GM19238 (cell line): Measurements from ENCODE around the gene PANK3.
"Not testable (repeated sequence)": the region's sequence is repeated elsewhere in the genome, so short reads cannot be mapped to it uniquely, and the experiment has no call there.

Experiments used
- DNase-seq: peaks from one replicate; pipeline ENCODE4 v3.0.0; 2011; ENCODE audit warnings: low spot score; ENCODE audit not compliant: insufficient read length

PANK3 gene

DNA sequence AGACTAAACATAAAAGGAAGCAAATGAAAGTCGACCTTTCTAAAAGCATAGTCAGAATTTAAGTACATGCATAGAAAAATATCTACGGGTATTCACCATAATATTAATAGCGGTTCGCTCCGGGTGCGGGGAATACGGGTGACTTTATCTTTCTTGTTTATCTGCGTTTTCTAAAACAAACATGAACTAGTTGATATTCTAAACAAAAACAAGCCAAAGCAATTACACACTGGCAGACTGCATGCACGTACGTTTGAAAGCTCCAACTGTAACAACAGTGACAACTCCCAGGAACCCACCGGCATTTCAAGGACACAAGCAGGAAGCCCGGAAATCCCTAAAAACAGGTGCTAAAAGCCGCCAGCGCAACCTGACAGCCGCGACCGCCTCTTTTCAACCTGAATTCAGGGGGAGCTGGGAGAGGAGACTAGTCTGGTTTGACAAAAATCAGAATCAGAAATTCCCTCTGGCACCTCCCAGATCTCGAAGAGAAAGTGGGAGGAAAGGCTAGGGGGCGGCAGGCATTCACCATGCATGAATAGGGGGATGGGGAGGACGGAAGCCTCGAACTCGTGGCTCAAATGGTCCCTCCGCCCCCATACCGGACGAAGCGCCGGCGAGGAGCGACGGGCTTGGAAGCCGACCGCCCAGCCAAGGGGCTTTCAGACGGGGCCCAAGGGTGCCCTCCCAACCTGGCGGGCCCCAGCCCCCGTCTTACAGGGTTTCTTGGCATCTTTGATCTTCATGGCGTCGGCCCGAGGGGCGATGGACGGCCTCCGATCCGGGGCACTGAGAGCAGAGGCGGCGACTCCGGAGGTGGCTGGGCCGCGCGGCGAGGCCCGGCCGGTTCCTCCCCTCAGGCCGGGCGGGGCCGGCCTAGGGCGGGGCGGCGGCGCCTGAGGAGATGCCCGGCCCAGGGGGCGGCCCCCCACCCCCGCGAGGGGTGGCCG is at the start of gene PANK3:
PANK3 (minus strand) TSS at position 831 of the 950 bp plus-strand sequence; CDS start at position 746, 85 bp downstream.
- peak; percentile 69 for DNase-seq

DNA sequence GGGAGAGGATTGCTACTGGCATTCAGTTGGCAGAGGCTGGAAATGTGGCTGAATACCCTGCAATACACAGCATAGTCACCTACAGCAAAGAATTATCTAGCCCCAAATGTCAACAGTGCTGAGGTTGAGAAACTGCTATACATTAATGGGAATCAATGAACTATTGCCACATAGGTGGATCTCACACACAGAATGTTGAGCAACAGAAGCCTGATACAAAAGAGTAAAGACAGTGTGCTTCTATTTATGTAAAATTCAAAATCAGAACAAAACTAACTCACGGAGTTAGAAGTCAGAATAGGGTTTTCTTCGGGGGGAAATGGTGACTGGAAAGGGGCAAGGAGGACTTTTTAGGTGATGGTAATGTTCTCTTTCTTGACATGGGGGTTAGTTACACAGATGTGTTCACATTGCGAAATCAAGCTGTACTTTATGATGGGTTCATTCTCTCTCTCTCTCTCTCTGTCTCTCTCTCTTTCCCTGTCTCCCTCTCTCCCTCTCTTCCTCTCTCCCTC is 45.7 kb upstream of the PANK3 start:
- DNase-seq = no peak

DNA sequence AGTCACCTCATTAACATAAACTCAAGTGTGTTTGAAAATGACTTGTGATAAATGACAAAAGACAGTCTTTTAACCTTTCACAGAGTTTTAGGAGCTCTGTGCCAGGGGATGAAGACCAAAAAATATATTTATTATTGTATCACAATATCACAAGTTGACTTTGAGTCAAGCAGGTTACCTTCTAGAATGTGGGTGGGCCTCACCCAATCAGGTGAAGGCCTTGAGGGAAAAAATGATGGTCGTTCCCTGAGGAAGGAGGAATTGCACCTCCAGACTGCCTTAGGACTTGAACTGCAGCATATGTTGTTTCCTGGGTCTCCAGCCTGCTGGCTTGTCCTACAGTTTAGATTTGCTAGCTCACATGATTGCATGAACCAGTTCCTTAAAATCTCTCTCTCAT is 41.6 kb upstream of the PANK3 start:
- no peak for DNase-seq

DNA sequence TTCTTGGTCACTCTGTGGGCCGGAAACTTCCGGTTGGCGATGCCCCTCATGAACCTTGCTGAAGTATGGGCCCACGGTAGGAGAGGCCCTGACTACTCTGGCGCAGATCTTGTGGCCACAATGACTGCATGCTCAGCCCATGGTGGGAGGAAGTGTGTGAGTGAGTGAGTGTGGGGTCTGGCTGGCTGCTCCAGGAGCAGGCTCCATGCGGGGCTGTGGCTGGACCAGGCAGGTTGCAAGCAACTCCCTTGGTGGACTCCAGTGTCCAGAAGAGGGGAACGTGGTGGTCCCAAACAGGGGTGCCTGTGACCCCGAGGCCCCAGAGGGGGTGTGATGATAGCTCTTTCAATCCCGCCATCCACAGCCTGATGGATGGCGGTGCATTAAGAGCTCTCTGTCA is 35.5 kb upstream of the PANK3 start:
- no peak for DNase-seq

DNA sequence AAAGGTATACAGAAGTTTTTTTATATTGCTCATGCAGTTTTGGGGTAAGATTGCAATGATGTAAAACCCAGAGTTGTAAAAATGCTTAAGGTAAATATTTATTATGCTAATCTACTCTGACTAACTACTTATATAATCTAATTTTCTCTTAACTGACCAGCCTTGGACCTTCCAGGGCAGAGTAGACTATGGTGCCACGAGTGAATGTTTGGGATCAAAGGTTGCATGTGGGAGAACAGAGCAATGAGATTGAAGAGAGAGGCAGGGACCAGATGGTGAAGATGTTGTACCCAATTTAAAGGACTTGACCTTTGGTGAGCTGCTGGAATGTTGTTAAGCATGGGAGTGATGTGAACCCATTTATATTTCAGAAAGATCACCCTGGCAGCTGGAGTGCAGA is 34.8 kb upstream of the PANK3 start:
- no peak for DNase-seq

DNA sequence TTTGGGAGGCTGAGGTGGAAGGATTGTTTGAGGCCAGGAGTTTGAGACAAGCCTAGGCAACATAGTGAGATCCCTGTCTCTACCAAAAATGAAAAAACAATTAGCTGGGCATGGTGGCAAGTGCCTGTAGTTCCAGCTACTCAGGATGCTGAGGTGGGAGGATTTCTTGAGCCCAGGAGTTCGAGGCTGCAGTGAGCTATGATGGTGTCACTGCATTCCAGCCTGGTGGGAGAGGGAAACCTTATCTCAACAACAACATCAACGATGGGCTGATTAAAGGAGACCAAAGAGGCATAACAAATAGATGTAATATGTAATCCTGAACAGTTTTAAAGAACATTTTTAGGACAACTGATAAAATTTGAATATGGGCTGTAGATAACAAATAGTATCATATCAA is 34.2 kb upstream of the PANK3 start:
- DNase-seq = no peak

DNA sequence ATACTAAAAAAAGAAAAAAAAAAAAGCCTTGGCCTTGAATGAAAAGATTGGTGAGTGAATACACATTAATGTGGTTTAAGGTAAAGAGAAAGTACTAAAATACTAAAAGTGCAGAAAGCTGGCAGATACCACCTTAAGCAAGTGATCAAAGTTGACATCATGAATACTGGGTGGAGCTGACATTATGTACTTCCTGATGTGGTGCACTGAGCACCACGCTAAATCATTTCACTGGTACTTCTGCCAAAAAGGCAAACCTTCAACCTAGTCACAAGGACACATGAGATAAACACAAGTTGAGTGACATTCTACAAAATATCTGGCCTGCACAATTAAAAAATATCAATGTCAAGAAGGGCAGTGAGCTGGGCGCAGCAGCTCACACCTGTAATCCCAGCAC is 33.8 kb upstream of the PANK3 start:
- DNase-seq = no peak

DNA sequence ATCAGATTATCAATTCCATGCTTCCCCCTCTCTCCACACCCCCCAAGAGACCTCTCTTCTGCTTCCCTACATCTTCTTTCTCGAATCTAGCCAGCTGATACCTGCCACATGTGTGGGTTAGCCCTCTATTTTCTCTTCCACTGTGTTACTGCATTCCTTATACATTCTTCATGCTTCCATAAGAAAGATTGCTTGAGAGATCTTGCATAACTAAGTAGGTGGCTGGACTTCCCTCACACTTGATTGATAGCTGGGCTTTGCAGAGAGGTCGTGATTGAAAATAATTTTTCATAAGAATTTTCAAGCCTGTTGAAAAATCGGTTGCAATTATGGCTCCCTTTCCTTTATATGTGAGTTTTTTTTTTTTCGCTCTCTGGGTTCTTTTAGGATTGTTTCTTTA is 33.0 kb upstream of the PANK3 start:
- no peak for DNase-seq

DNA sequence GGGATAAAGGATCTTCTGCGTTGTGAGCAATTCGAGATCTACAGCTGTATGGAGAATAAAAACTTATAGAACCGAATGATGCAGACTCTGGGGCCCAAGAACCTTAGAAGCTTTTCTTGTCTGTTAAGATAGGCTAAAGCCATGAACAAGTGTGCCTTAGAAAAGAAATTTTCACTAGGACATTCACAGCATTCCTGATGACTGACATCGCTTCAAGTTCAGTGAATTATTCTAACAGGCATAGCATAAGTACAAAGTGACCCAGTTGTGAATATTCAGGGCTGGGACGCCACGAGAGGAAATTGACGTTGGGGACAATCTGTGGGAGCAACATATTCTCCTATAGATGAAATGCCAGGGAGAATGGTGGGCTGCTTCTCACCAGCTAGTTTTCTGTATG is 32.0 kb upstream of the PANK3 start:
- DNase-seq = no peak

DNA sequence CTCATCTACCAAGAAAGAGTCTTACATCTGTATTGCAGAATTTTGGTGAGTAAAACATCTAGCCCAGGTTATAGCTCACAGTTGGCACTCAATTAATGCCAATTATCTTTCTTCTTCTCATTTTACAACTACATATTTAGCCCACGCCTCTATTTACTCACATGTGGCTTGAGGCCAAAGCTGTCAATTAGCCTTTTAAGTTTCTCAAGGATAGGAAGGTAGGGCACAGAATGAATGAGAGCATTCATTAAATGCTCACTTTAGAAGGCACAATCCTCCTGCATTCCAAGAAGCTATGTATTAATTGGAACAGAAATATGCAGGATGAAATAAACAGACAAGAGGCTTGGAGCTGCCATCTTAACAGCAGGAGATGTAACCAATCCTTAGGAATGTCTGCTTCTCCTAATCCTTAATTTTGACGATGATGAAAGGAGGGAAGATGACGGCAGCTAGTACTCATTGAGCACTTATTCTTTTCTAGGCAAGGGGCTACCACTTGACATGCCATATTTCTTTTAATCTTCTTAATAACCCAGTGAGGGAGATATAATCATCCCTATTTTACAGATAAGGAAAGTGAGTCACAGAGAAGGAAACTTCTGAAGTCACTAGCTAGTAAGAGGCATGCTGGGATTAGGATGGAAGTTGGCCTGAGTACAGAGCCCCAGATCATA is 30.8 kb upstream of the PANK3 start:
- DNase-seq = no peak

DNA sequence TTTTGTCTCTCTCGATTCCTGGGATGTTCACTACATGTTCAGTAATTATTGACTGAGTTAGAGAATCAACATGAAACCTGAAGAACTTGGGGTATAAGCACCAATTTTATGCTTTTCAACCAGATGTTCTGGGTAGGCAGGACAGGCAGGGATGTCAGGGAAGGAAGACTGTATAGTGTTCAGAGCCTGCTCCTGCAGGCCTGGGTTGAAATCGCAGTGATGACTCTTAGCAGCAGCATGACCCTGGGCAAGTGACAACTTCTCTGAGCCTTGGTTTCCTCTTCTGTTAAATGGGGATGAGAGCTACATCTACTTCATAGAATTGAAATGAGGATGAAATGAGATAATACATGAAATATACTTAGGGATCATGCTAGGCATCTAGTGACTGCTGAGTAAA is 29.7 kb upstream of the PANK3 start:
- DNase-seq = no peak

DNA sequence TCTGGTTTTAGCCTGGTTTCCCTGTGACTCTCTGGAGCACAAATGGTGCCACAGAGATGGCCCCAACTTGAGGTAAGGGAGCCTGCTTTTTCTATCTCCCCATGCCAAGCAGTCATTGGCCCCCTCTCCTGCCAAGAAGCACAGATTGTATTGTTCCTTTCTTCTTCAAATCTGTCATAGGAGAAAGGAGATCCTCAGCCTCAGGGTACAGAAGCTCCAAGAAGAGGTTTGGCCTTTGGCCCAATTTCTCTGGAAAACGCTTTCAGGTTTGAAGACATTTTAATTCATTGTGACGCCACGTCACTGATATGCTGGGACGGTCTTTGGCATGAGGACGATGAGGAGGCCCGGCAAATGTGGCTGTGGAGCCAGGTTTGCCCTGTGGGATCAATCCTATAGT is 29.2 kb upstream of the PANK3 start:
- no peak for DNase-seq

DNA sequence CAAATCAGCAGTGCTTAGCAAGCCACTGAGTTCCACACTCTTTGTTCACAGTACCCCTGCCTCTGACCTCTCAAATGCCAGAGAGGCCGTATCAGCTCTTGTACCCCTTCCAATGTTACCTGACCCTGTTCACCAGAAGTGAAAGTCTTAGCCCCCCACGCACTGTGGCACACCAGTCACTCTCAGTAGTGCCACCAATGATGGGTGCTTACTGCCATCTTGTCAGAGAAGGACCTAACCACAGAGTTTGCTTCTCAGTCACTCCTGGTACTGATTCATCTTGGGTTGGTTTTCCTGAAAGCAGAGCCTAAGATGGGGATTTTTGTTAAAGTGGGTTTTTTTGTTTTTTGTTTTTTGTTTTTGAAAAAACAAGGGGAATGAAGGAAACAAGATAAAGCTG is 28.8 kb upstream of the PANK3 start:
- no peak for DNase-seq

DNA sequence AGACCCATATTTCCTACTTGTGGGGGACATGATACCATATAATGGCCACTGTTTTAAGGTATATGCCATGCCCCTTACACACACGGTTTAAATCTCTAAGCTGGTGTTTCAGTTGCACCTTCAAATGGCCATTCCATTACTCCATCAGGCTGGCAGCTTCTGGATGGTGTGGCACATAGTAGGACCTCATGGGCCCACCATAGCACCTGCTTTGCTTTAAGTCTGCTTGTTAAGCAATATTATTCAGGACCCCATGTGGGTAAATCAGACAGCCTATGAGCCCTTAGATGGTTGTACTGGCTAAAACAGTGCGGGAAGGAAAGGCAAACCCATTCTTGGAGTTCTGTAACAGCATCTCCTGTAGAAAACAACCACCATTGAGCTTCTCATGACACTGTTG is 27.4 kb upstream of the PANK3 start:
- no peak for DNase-seq

DNA sequence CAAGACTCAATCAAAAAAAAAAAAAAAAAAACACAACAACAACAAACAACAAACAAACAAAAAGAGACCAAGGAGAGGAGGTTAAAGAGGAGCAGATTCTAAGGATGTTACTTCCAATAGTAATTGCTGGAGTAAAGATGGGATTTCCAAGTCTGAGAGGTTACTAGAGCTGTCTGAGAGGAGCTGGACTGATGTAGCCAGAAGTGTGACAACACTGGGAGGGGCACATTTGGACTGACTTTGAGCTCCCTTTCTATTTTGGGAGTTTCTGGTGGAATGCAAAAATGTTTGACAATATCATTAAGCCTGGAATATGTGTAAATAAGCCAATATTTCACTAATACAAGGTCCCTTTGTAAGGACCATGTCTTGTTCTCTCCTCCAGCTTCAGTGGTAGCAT is 25.3 kb upstream of the PANK3 start:
- no peak for DNase-seq

DNA sequence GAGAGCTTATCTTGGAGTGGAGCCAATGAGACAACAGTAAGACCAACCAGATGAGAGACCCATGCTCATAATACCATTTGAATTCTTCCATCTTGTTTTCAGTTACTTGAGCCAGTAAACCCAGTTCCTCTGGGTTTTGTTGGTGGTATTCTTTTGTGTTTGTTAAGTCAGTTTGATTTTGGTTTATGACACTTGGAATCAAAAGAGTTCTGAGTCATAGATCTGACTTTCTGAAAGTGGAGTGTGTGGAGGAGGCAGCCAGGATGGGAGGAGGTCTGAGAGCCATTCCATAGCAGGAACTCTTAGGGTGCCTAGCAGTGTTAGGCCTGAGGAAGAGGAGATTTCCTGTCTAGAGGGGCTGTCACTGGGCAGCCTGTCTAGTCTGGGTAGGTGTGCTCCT is 24.6 kb upstream of the PANK3 start:
- DNase-seq = no peak

DNA sequence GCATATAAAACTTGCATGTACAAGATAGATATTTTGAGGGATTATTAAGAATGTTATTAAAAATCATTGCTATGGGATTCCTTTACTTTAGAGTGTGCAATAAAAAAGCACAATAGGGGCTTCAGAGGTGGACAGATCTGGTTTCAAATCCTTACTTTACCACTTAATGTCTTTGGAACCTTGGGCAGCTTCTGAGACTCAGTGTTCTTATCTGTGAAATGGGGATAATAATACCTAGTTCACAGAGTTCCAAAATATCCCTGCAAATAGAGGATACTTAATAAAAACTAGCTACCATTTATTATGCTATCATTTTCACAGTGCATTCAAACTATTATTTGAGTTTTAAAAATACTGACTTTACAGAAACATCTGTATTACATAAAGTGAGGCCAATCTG is 23.3 kb upstream of the PANK3 start:
- no peak for DNase-seq

DNA sequence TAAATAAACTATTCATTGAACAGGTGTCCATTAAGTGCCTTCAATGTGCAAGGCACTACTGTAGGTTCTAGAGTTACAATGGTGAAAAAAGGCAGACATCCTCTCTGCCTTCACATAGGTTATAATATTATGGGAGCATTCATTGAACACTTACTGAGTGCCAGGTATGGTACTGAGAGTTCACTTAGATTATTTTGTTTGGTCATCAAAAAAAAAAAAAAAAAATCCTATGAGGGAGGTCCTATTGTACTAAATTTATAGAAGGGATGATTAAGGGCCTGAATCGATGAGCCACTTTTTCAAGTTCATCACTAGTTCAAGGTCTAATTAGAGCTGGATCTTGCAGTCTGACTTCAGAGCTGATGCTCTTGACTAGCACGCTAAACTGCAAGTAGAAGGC is 22.8 kb upstream of the PANK3 start:
- no peak for DNase-seq

DNA sequence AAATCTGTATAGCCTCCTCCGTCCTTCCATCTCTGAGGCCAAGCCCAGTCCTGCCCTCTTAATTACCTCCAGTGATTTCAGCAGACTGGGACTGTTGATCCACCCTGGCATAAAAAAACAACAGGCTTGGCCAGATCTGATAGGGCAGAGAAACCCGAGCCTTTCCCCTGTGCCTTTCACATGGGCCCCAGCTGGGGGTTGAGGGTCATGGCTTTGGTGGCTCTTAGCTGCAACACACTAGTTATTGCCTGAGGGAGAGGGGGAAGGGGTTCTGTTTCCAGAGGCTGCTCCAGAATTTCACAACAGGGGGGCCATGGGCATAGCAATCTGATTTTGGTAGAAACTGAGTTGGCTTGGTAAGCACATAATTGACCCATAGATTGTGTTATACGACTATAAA is 21.2 kb upstream of the PANK3 start:
- DNase-seq = no peak

DNA sequence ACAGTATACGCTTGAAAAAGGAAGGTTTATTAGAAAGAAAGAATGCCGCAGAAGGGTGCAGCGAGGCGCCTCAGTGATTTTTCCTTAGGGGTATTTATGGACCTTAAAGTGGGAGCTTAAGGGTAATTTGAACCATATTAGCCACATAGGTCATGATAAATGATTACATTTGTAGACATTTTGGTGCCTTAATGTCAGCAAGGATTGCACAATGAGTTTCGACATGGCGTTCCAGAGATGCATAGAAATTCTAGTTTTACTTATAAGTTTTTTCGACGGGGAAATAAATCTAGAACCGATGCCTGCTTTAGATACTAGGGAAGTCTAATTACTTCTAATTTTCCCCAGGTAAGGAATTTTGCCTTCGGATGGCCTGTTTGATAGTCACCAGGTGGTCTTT is 20.7 kb upstream of the PANK3 start:
- DNase-seq = no peak

DNA sequence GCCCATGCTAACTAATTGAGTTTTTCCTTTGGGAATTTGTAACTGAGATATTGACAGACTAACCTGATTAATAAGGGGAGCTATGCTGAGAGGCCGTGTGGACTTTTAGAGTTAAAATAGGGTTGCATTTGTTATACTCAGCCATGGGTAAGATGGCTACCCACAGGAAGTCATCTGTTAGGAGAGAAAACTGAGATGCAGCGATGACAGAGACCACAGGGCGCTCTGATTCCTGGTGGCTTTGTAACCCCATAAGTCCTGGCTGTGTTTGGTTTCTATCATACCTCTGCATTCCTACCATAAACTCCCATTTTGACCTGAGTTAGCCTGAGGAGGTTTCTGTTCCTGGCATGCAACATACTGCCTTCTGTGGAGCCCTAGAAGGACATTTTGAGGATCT is 19.5 kb upstream of the PANK3 start:
- DNase-seq = no peak

DNA sequence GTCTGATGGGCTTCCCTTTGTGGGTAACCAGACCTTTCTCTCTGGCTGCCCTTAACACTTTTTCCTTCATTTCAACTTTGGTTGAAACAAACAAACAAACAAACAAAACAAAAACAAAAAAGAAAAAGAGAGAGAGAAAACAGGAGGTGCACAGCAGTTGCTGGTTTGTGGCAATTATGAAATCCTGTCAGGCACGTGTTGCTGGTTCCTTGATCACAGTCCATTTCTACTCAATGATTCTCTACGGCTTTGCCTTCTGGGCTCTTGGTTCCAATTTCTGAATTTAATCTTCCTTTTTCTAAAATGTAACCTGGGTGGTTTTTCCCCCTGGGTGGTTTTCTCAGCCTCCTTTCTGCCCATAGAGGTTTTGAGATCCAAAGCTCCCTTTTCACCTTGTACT is 17.8 kb upstream of the PANK3 start:
- no peak for DNase-seq

DNA sequence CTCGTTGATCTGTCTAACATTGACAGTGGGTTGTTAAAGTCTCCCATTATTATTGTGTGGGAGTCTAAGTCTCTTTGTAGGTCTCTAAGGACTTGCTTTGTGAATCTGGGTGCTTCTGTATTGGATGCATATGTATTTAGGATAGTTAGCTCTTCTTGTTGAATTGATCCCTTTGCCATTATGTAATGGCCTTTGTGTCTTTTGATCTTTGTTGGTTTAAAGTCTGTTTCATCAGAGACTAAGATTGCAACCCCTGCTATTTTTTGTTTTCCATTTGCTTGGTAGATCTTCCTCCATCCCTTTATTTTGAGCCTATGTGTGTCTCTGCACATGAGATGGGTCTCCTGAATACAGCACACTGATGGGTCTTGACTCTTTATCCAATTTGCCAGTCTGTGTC is 17.0 kb upstream of the PANK3 start:
- not testable (repeated sequence) for DNase-seq
